HL-60 (cell line): ENCODE measurements around the gene ZNF740.

Experiments
- DNase-seq, 2 experiments: peaks; one replicate each; pipeline ENCODE4 v3.0.0-alpha.2; 2010 to 2020; ENCODE audit warnings: low read depth in 1 of 2, low spot score in 1 of 2
- H3K27ac ChIP-seq: fragments of 250-450 bp; sonication (Bioruptor Pico); replicated peaks from 2 replicates; pipeline ENCODE4 v1.5.1; 2020; ENCODE audit warnings: mild to moderate bottlenecking, moderate library complexity
- H3K27me3 ChIP-seq: fragments of 250-450 bp; sonication (Bioruptor Pico); 2 replicates; pipeline ENCODE4 v1.5.1; 2021; ENCODE audit warnings: mild to moderate bottlenecking, moderate library complexity; ENCODE audit not compliant: insufficient read depth, poor library complexity, severe bottlenecking
- H3K4me3 ChIP-seq: replicated peaks from 2 replicates; pipeline ENCODE4 v1.5.1; 2011; ENCODE audit warnings: mild to moderate bottlenecking, control low read depth, low read length; ENCODE audit not compliant: insufficient read depth
- CTCF ChIP-seq: IDR thresholded peaks from one replicate; pipeline ENCODE4 v1.5.1; 2011; ENCODE audit warnings: low read length, control low read depth, inconsistent platforms; ENCODE audit not compliant: insufficient read depth
- GABPA ChIP-seq: IDR thresholded peaks from 2 replicates; pipeline ENCODE4 v1.6.1; 2012; ENCODE audit warnings: low read depth
- POLR2AphosphoS5 ChIP-seq: IDR thresholded peaks from 2 replicates; pipeline ENCODE4 v1.6.1; 2012; ENCODE audit warnings: low read depth
- REST ChIP-seq: IDR thresholded peaks from 2 replicates; pipeline ENCODE4 v1.6.1; 2012; ENCODE audit warnings: low read depth; ENCODE audit not compliant: insufficient replicate concordance
- SPI1 ChIP-seq: IDR thresholded peaks from 2 replicates; pipeline ENCODE4 v1.6.1; 2012; ENCODE audit warnings: low read depth, mild to moderate bottlenecking, borderline replicate concordance

Gene ZNF740

GRCh38 chr12:53172352-53172751 lies 8.2 kb upstream of the ZNF740 start:
- Histone ChIP-seq H3K27me3 (no peaks in the 10 kb centered on the region), H3K4me3 (no peak overlapping the region), H3K27ac (no peak overlapping the region)
- no peak for DNase-seq
- TF ChIP-seq POLR2AphosphoS5 (no peak), GABPA (no peak), CTCF (no peak), SPI1 (no peak), REST (no peak)

- no peak for TF ChIP-seq REST
- no peak for TF ChIP-seq GABPA
- TF ChIP-seq CTCF = no peak
- no peak for TF ChIP-seq SPI1
- TF ChIP-seq POLR2AphosphoS5 = no peak
- no peak overlapping the region for H3K27ac ChIP-seq
- H3K27me3 ChIP-seq = no peaks in the 10 kb centered on the region
- no peak for DNase-seq
- H3K4me3 ChIP-seq = no peak overlapping the region
These were observed 7.3 kb upstream of the ZNF740 start for GRCh38 chr12:53173085-53173715.

- TF ChIP-seq GABPA (no peak), REST (no peak), POLR2AphosphoS5 (no peak), CTCF (no peak), SPI1 (no peak)
- DNase-seq = peak in 1 of 2 experiments; percentile 27
- Histone ChIP-seq H3K4me3 (no peak overlapping the region), H3K27me3 (no peaks in the 10 kb centered on the region), H3K27ac (no peak overlapping the region)
These were observed 5.5 kb upstream of the ZNF740 start for GRCh38 chr12:53174881-53175491.
